HEK293T (cell line): ENCODE results near the gene IBSP.

Source experiments
- CTCF ChIA-PET: fragments of 350-600 bp; formaldehyde crosslinking; extraction: SDS; loops from one replicate; lab custom pipeline; 2021; ENCODE audit warnings: antibody characterized with exemption, inconsistent platforms; lab: Yijun Ruan, JAX
- POLR2A ChIA-PET: fragments of 350-600 bp; formaldehyde crosslinking; extraction: SDS; loops from one replicate; lab custom pipeline; 2020; ENCODE audit warnings: antibody characterized with exemption, inconsistent platforms; lab: Yijun Ruan, JAX
- DNase-seq: peaks from one replicate; pipeline ENCODE4 v3.0.0; 2012; ENCODE audit warnings: mixed read lengths; ENCODE audit errors: extremely low spot score
- ARNT ChIP-seq: fragments of 450-650 bp; IDR thresholded peaks from 2 replicates; pipeline ENCODE4 v1.6.1; 2017; ENCODE audit warnings: mild to moderate bottlenecking
- BHLHE40 ChIP-seq: fragments of 450-650 bp; IDR thresholded peaks from 2 replicates; pipeline ENCODE4 v1.6.1; 2016; ENCODE audit warnings: mild to moderate bottlenecking, moderate library complexity, borderline replicate concordance
- CTBP1 ChIP-seq: fragments of 450-650 bp; IDR thresholded peaks from 2 replicates; pipeline ENCODE4 v1.6.1; 2016; ENCODE audit warnings: borderline replicate concordance
- ELF4 ChIP-seq: fragments of 450-650 bp; IDR thresholded peaks from 2 replicates; pipeline ENCODE4 v1.6.1; 2017; ENCODE audit warnings: antibody characterized with exemption
- FOXA1 ChIP-seq: fragments of 450-650 bp; IDR thresholded peaks from 2 replicates; pipeline ENCODE4 v1.6.1; 2016; ENCODE audit warnings: mild to moderate bottlenecking
- FOXK2 ChIP-seq: fragments of 450-650 bp; IDR thresholded peaks from 2 replicates; pipeline ENCODE4 v1.6.1; 2016; ENCODE audit warnings: mild to moderate bottlenecking
- FOXM1 ChIP-seq: fragments of 450-650 bp; IDR thresholded peaks from 2 replicates; pipeline ENCODE4 v1.6.1; 2017; ENCODE audit warnings: mild to moderate bottlenecking, borderline replicate concordance
- HDGF ChIP-seq: fragments of 450-650 bp; IDR thresholded peaks from 2 replicates; pipeline ENCODE4 v1.6.1; 2017; ENCODE audit warnings: antibody characterized with exemption, borderline replicate concordance
- L3MBTL2 ChIP-seq: fragments of 450-650 bp; conservative IDR thresholded peaks from 2 replicates; pipeline ENCODE4 v1.6.1; 2016; ENCODE audit warnings: mild to moderate bottlenecking
- LEF1 ChIP-seq: fragments of 450-650 bp; IDR thresholded peaks from 2 replicates; pipeline ENCODE4 v1.6.1; 2017; ENCODE audit warnings: mild to moderate bottlenecking, borderline replicate concordance
- NFRKB ChIP-seq: fragments of 450-650 bp; IDR thresholded peaks from 2 replicates; pipeline ENCODE4 v1.6.1; 2016; ENCODE audit warnings: mild to moderate bottlenecking, moderate library complexity
- SP1 ChIP-seq: fragments of 450-650 bp; IDR thresholded peaks from 2 replicates; pipeline ENCODE4 v1.6.1; 2017
- SUZ12 ChIP-seq: fragments of 450-650 bp; IDR thresholded peaks from 2 replicates; pipeline ENCODE4 v1.6.1; 2016; ENCODE audit warnings: mild to moderate bottlenecking
- TARDBP ChIP-seq: fragments of 450-650 bp; IDR thresholded peaks from 2 replicates; pipeline ENCODE4 v1.6.1; 2016
- ZNF384 ChIP-seq: fragments of 450-650 bp; IDR thresholded peaks from 2 replicates; pipeline ENCODE4 v1.6.1; 2016
- TF ChIP-seq, protein P1 (sequence below): fragments of 450-650 bp; IDR thresholded peaks from 2 replicates; pipeline ENCODE4 v1.6.1; 2016

IBSP gene

DNA sequence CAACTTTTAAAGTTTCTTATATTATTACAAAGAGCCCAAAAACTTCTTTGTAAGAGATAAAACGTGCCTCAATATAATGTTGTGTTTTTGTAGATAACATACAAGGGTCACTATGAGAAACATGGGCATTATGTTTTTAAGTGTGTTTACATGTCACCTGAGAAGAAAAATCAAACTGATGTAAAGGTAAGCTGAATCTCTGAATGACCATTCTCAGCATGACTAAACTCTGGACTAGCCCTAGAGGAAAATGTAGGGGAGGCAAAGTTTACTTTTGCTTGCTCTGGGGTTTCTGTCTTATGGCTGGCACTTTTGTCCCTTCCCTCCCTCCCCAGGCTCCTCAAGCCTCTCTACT, 40.2 kb downstream of the IBSP start:
- no peak for DNase-seq
- no peak for TF ChIP-seq L3MBTL2
- TF ChIP-seq SP1, result no peak
- ChIA-PET CTCF (interaction anchor here (0.5 to 3.8 kb wide), 4 partner anchors 10 to 162 kb away, joined by 3 to 19 read pairs (median 4); no protein-coding TSS in a partner anchor), POLR2A (no interaction called here)

DNA sequence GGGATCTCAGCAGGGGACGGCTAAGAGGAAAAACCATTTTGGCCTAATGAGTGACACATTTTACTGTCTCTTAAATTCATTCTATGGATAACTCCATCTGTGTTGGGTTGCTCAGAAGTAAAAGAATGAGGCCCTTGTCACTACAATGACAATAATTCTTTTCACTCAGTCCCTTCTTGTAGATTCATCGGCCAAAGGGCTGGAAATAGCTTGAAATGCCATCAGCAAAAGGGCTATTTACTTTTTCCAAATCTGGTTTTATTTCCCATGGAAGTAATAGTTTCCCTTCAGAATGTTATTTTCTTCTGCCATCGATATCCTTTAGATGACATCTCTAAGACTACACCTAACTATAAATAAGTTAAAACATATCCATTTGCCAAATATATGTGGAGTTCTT, 40.8 kb downstream of the IBSP start:
- POLR2A ChIA-PET, result no interaction called here
- no peak for TF ChIP-seq SUZ12
- TF ChIP-seq TARDBP, result no peak
- TF ChIP-seq LEF1, result no peak
- no peak for TF ChIP-seq ARNT
- no peak for TF ChIP-seq HDGF
- no peak for TF ChIP-seq BHLHE40
- TF ChIP-seq ZNF384, result no peak
- no peak for TF ChIP-seq SP1
- CTCF ChIA-PET, result interaction anchor here (0.5 to 3.8 kb wide), 2 partner anchors 10 to 160 kb away, joined by 3 to 19 read pairs; no protein-coding TSS in a partner anchor
- no peak for DNase-seq

GRCh38 chr4:87843936-87844335, 44.6 kb downstream of the IBSP start:
- DNase-seq, result no peak
- ChIA-PET CTCF (no interaction called here), POLR2A (no interaction called here)
- TF ChIP-seq, protein P1, sequence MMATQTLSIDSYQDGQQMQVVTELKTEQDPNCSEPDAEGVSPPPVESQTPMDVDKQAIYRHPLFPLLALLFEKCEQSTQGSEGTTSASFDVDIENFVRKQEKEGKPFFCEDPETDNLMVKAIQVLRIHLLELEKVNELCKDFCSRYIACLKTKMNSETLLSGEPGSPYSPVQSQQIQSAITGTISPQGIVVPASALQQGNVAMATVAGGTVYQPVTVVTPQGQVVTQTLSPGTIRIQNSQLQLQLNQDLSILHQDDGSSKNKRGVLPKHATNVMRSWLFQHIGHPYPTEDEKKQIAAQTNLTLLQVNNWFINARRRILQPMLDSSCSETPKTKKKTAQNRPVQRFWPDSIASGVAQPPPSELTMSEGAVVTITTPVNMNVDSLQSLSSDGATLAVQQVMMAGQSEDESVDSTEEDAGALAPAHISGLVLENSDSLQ, result no peak
- no peak for TF ChIP-seq FOXK2

DNA sequence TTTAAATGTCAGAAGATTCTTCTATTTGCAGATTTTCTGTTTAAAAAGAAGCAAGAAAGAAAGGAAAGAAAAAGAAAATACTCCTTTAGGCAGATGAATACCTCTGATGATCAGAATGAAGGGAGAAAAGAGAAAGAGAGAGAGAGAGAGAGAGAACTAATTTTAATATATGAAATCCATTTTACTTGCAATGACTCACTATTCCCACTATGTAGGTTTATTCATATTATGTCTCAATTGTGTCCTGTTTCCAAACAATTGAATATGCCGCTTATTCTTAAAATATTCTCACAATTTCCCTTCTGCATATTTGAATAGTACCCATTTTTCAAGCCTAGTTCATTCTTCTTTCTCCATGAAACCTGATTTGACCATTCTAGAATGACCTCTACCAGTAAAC, 45.1 kb downstream of the IBSP start:
- CTCF ChIA-PET, result no interaction called here
- POLR2A ChIA-PET, result no interaction called here
- DNase-seq, result no peak
- TF ChIP-seq L3MBTL2, result no peak
- TF ChIP-seq ARNT, result no peak
- no peak for TF ChIP-seq CTBP1
- TF ChIP-seq BHLHE40, result no peak
- no peak for TF ChIP-seq LEF1
- no peak for TF ChIP-seq FOXM1
- no peak for TF ChIP-seq SUZ12
- TF ChIP-seq TARDBP, result no peak
- TF ChIP-seq NFRKB, result no peak

- ChIA-PET POLR2A (no interaction called here), CTCF (interaction anchor here (0.7 to 1.8 kb wide), 3 partner anchors 302 to 456 kb away, joined by 3 to 7 read pairs (median 4); partner anchors contain the start of gene HSD17B11)
- no peak for DNase-seq
- TF ChIP-seq L3MBTL2 (no peak), FOXA1 (no peak), ARNT (no peak), NFRKB (no peak), LEF1 (no peak), CTBP1 (no peak), ZNF384 (no peak), BHLHE40 (no peak), SP1 (no peak), TARDBP (no peak), FOXK2 (no peak), ELF4 (no peak), HDGF (no peak), FOXM1 (no peak)
- TF ChIP-seq, protein P1, result no peak
Observed at GRCh38 chr4:87846226-87846625, 46.9 kb downstream of the IBSP start.

GRCh38 chr4:87848622-87849351, 49.4 kb downstream of the IBSP start:
- TF ChIP-seq, protein P1, result no peak
- no peak for TF ChIP-seq ARNT
- no peak for TF ChIP-seq FOXK2
- TF ChIP-seq ZNF384, result no peak
- no peak for TF ChIP-seq BHLHE40
- no peak for TF ChIP-seq HDGF
- no peak for TF ChIP-seq L3MBTL2
- no peak for TF ChIP-seq CTBP1
- TF ChIP-seq FOXA1, result no peak
- TF ChIP-seq ELF4, result no peak
- no peak for TF ChIP-seq LEF1
- no peak for TF ChIP-seq SUZ12
- TF ChIP-seq TARDBP, result no peak
- TF ChIP-seq NFRKB, result no peak
- TF ChIP-seq SP1, result no peak
- TF ChIP-seq FOXM1, result no peak
- POLR2A ChIA-PET, result no interaction called here
- DNase-seq, result peak; percentile 61
- CTCF ChIA-PET, result interaction anchor here (0.5 to 3.1 kb wide), 12 partner anchors 9 to 382 kb away, joined by 3 to 20 read pairs (median 3); no protein-coding TSS in a partner anchor
